GM18951 (cell line): ENCODE measurements around the gene PDHX.

Experiments used
- POLR2A ChIP-seq: IDR thresholded peaks from 4 replicates; pipeline ENCODE4 v1.6.1; 2011; ENCODE audit warnings: mild to moderate bottlenecking; ENCODE audit not compliant: insufficient read length, insufficient read depth; ENCODE audit errors: extremely low read depth
- in situ Hi-C: fragments of 300-500 bp; cut with MboI; formaldehyde crosslinking; loops from one replicate; pipeline ENCODE4 v1.12.0; 2022; ENCODE audit warnings: low sequenced_read_pairs, mixed read lengths, inconsistent platforms; ENCODE audit not compliant: unreplicated experiment

PDHX gene

GRCh38 chr11:35005141-35005780 is 88.8 kb downstream of the PDHX start:
- in situ Hi-C loops, result no loop called here
- TF ChIP-seq POLR2A, result no peak

- no peak for TF ChIP-seq POLR2A
- in situ Hi-C loops, result no loop called here
Measured at GRCh38 chr11:35006389-35007128, 90.1 kb downstream of the PDHX start.

GRCh38 chr11:35007277-35007676 is 90.9 kb downstream of the PDHX start:
- TF ChIP-seq POLR2A, result no peak

GRCh38 chr11:35009191-35009943 is 92.9 kb downstream of the PDHX start:
- in situ Hi-C loops, result no loop called here
- TF ChIP-seq POLR2A, result no peak

More at GRCh38 chr11:35007277-35007676, 90.9 kb downstream of the PDHX start:
- in situ Hi-C loops, result no loop called here

- in situ Hi-C loops, result no loop called here
- TF ChIP-seq POLR2A, result no peak
Measured at GRCh38 chr11:35009944-35010342, 93.5 kb downstream of the PDHX start.

- TF ChIP-seq POLR2A, result no peak
- in situ Hi-C loops, result no loop called here
Measured at GRCh38 chr11:35010654-35011053, 94.2 kb downstream of the PDHX start.

- in situ Hi-C loops, result no loop called here
- no peak for TF ChIP-seq POLR2A
Measured at GRCh38 chr11:35011389-35011788, 95.0 kb downstream of the PDHX start.

GRCh38 chr11:35011944-35012343 is 95.5 kb downstream of the PDHX start:
- in situ Hi-C loops, result no loop called here
- no peak for TF ChIP-seq POLR2A

GRCh38 chr11:35012467-35013191 is 96.2 kb downstream of the PDHX start:
- TF ChIP-seq POLR2A, result no peak
- in situ Hi-C loops, result no loop called here

- in situ Hi-C loops, result no loop called here
- no peak for TF ChIP-seq POLR2A
Measured at GRCh38 chr11:35013514-35014233, 97.3 kb downstream of the PDHX start.

- TF ChIP-seq POLR2A, result no peak
- in situ Hi-C loops, result no loop called here
Measured at GRCh38 chr11:35014346-35014745, 97.9 kb downstream of the PDHX start.

- TF ChIP-seq POLR2A, result no peak
- in situ Hi-C loops, result no loop called here
Measured at GRCh38 chr11:35015621-35016387, 99.4 kb downstream of the PDHX start.
